Natural killer cell (primary cell): ENCODE data around the gene RAB26. TPM values are rescaled to one million over a fixed set of nuclear protein-coding genes. Genes with fewer than 3 reads are reported as not detected.

Source experiments
- ATAC-seq, 3 donors: fragments of 150-1000 bp in 2 of 3; fragments of 200-7000 bp in 1 of 3; cut with Tn5 transposase; 1 replicate in 1 of 3; 2 replicates in 2 of 3; pipeline ENCODE4 v1.10.0; 2021; ENCODE audit warnings: mild to moderate bottlenecking in 2 of 3, moderate library complexity in 2 of 3
- DNase-seq, 2 donors: peaks; one replicate each; pipeline versions ENCODE4 v3.0.0 to v3.0.0-alpha.2; 2013 to 2021; ENCODE audit warnings: mixed read lengths in 1 of 2
- H3K27ac ChIP-seq: one replicate; pipeline ENCODE4 v1.5.1; 2013; ENCODE audit warnings: mild to moderate bottlenecking, low read length
- H3K27me3 ChIP-seq: one replicate; pipeline ENCODE4 v1.6.1; 2013; ENCODE audit warnings: low read length; ENCODE audit not compliant: control insufficient read depth, insufficient read depth
- H3K36me3 ChIP-seq: one replicate; pipeline ENCODE4 v1.6.1; 2013; ENCODE audit warnings: low read length; ENCODE audit not compliant: control insufficient read depth, insufficient read depth
- H3K4me1 ChIP-seq: one replicate; pipeline ENCODE4 v1.6.1; 2013; ENCODE audit warnings: low read length; ENCODE audit not compliant: control insufficient read depth, insufficient read depth
- H3K4me3 ChIP-seq: one replicate; pipeline ENCODE4 v1.5.1; 2013; ENCODE audit warnings: low read length
- H3K9me3 ChIP-seq: one replicate; pipeline ENCODE4 v1.6.1; 2013; ENCODE audit warnings: low read length; ENCODE audit not compliant: control insufficient read depth, insufficient read depth
- H3K27ac Mint-ChIP-seq, 2 donors: one replicate each; pipeline ENCODE4 v1.8.0; 2022; ENCODE audit warnings: mild to moderate bottlenecking in 2 of 2, mixed read lengths in 2 of 2, moderate library complexity in 1 of 2
- H3K27me3 Mint-ChIP-seq, 2 donors: one replicate each; pipeline ENCODE4 v1.8.0; 2022; ENCODE audit warnings: low read depth in 2 of 2, mixed read lengths in 2 of 2
- H3K36me3 Mint-ChIP-seq: one replicate; pipeline ENCODE4 v1.8.0; 2022; ENCODE audit warnings: mixed read lengths
- H3K4me1 Mint-ChIP-seq, 2 donors: one replicate each; pipeline ENCODE4 v1.8.0; 2022; ENCODE audit warnings: mixed read lengths in 2 of 2
- H3K4me3 Mint-ChIP-seq: one replicate; pipeline ENCODE4 v1.8.0; 2022; ENCODE audit warnings: mild to moderate bottlenecking, moderate library complexity, mixed read lengths
- H3K9me3 Mint-ChIP-seq, 2 donors: one replicate each; pipeline ENCODE4 v1.8.0; 2022; ENCODE audit warnings: mixed read lengths in 2 of 2
- WGBS: methylation state at CpG from one replicate; pipeline ENCODE4 v1.1.7; 2013; ENCODE audit warnings: missing lambda C conversion rate; ENCODE audit not compliant: insufficient coverage; 5-methylcytosine and 5-hydroxymethylcytosine counted together
- intact Hi-C: fragments of 100-400 bp; cut with micrococcal nuclease; formaldehyde crosslinking; loops from one replicate; pipeline ENCODE4 v1.14.2; 2022
- total RNA-seq, 4 donors: library from RNA; stranded (reverse); fragments of 120-200 nt in 1 of 4; gene quantifications; one replicate each; pipeline versions ENCODE4 v1.2.3 to v1.2.4, GENCODE V29; 2013 to 2022
- TF ChIP-seq, protein P1 (sequence below): fragments of 200-600 bp; IDR thresholded peaks from one replicate; pipeline ENCODE4 v1.8.0; 2022; ENCODE audit warnings: antibody characterized with exemption

The RAB26 gene
- total RNA-seq, 3 donors from 2014 or later (not counting 1 experiment from before 2014, with no cell fraction given) = 0.27 to 0.28 TPM; not detected in 1

DNA sequence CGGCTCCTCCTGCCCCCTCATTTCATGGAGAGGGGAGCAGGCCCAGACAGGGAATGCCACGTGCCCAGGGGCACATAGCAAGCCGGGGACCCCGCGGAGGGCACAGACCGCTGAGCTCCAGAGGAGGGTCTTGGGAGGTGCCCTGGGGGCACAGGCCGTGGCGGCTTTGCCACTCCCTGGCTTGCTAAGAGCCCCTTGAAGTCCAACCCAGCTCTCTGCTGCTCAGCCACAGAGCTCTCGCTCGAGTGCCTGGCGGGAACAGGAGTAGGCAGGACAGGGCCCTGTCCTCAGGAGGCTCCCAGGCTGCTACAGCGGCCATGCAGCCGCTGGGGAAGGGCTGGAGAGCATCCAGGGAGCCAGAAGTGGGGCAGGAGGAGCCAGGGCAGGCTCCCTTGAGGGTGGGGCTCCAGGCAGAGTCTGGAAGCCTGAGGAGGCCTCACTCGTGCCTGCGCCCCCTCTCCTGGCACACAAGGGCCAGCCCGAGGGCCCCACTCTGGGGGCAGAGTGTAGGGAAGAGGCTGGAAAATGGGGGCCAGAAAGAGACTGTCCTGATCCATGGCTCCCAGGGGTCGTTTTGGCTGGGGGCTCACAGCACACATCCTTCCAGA lies 4.4 kb upstream of the RAB26 start:
- Histone ChIP-seq H3K27ac (no peak overlapping the region), H3K36me3 (no peaks in the 10 kb centered on the region), H3K4me3 (no peak overlapping the region), H3K27me3 (no peaks in the 10 kb centered on the region), H3K9me3 (no peaks in the 10 kb centered on the region), H3K4me1 (peaks cover 14% of the 10 kb centered on the region)
- H3K9me3 Mint-ChIP-seq = no peaks in the 10 kb centered on the region
- no peaks in the 10 kb centered on the region for H3K36me3 Mint-ChIP-seq
- intact Hi-C loops = no loop called here
- no peak overlapping the region for H3K4me3 Mint-ChIP-seq
- peaks cover 0 to 3% of the 10 kb centered on the region in 2 donors for H3K27me3 Mint-ChIP-seq
- WGBS = 88% methylated on average over 17 of the region's 17 CpGs
- ATAC-seq = no peak
- DNase-seq = no peak
- H3K27ac Mint-ChIP-seq = no peak overlapping the region
- TF ChIP-seq, protein P1, sequence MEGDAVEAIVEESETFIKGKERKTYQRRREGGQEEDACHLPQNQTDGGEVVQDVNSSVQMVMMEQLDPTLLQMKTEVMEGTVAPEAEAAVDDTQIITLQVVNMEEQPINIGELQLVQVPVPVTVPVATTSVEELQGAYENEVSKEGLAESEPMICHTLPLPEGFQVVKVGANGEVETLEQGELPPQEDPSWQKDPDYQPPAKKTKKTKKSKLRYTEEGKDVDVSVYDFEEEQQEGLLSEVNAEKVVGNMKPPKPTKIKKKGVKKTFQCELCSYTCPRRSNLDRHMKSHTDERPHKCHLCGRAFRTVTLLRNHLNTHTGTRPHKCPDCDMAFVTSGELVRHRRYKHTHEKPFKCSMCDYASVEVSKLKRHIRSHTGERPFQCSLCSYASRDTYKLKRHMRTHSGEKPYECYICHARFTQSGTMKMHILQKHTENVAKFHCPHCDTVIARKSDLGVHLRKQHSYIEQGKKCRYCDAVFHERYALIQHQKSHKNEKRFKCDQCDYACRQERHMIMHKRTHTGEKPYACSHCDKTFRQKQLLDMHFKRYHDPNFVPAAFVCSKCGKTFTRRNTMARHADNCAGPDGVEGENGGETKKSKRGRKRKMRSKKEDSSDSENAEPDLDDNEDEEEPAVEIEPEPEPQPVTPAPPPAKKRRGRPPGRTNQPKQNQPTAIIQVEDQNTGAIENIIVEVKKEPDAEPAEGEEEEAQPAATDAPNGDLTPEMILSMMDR = no peak
- H3K4me1 Mint-ChIP-seq = peaks cover 6 to 8% of the 10 kb centered on the region in 2 donors

DNA sequence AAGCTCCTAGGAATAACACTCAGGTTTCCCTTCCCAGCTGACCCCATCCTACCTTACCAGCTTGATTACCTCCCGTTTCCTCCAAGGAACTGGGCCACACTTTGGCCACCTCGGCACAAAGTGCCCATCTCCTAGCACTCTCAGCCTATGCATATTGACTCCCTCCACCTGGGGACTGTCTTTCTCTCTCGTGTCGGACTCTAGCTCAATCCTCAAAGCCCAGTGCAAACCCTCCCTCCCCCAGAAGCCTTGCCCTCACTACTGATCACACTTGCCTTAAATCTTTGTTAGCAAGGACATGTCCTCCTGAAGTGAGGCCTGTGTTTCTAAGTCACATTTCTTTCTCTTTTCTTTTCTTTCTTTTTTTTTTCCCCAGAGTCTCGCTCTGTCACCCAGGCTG lies 2.6 kb upstream of the RAB26 start:
- Histone ChIP-seq H3K4me3 (no peak overlapping the region), H3K27me3 (no peaks in the 10 kb centered on the region), H3K36me3 (no peaks in the 10 kb centered on the region), H3K9me3 (no peaks in the 10 kb centered on the region), H3K4me1 (peaks cover 21% of the 10 kb centered on the region), H3K27ac (no peak overlapping the region)
- TF ChIP-seq, protein P1 = no peak
- no peaks in the 10 kb centered on the region for H3K36me3 Mint-ChIP-seq
- WGBS = 93% methylated on average over 5 of the region's 5 CpGs
- peaks cover 0 to 3% of the 10 kb centered on the region in 2 donors for H3K27me3 Mint-ChIP-seq
- no peak overlapping the region for H3K4me3 Mint-ChIP-seq
- intact Hi-C loops = no loop called here
- peaks cover under 1% of the 10 kb centered on the region in 2 donors for H3K4me1 Mint-ChIP-seq
- no peak for DNase-seq
- no peaks in the 10 kb centered on the region for H3K9me3 Mint-ChIP-seq
- H3K27ac Mint-ChIP-seq = no peak overlapping the region
- ATAC-seq = no peak

DNA sequence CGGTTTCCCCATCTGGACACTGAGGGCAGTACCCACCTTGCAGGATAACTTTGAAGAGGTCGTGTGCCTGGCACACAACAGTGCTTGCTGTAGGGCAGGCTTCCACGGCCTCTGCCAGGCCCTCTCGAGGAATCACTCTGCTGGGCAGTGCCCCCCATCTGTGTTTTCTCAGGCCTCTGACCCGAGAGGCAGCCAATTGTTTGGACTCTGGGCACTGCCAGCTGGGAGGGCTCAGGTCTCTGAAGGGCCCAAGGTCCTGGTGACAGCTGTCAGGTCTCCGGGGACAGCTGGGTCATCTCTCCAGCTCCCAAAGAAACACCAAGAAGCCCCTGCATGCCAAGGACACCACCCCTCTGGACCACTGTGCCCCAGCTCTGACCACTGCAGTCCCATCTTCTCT lies 1.0 kb upstream of the RAB26 start:
- H3K4me3 ChIP-seq = no peak overlapping the region
- H3K27me3 ChIP-seq = no peaks in the 10 kb centered on the region
- no peak overlapping the region for H3K4me3 Mint-ChIP-seq
- H3K9me3 ChIP-seq = no peaks in the 10 kb centered on the region
- ATAC-seq (no peak), DNase-seq (no peak)
- H3K36me3 Mint-ChIP-seq = no peaks in the 10 kb centered on the region
- H3K27ac ChIP-seq = no peak overlapping the region
- H3K27me3 Mint-ChIP-seq = peaks cover 0 to 3% of the 10 kb centered on the region in 2 donors
- H3K36me3 ChIP-seq = peaks cover 5% of the 10 kb centered on the region
- H3K4me1 ChIP-seq = peaks cover 30% of the 10 kb centered on the region
- WGBS = 93% methylated on average over 6 of the region's 6 CpGs
- H3K4me1 Mint-ChIP-seq = peaks cover 0 to 4% of the 10 kb centered on the region in 2 donors
- intact Hi-C loops = no loop called here
- TF ChIP-seq, protein P1 = no peak
- H3K9me3 Mint-ChIP-seq = no peaks in the 10 kb centered on the region
- no peak overlapping the region for H3K27ac Mint-ChIP-seq
